Measurements from ENCODE around the gene NEGR1.

NEGR1 gene

GRCh38 chr1:72140222-72140621 lies 142.1 kb downstream of the NEGR1 start:
- no peak overlapping the region for H3K4me3 ChIP-seq (IDR thresholded peaks at IDR 0.05; ENCODE audit: insufficient read depth, low read depth, low read length)

GRCh38 chr1:72137656-72138055 lies 144.7 kb downstream of the NEGR1 start:
- no peak overlapping the region for H3K4me3 ChIP-seq (IDR thresholded peaks at IDR 0.05; ENCODE audit: insufficient read depth, low read depth, low read length)
- no peaks in the 10 kb centered on the region for H3K27me3 ChIP-seq (ENCODE audit: insufficient read depth, low read depth)
- no peaks in the 10 kb centered on the region for H3K79me2 ChIP-seq (ENCODE audit: insufficient read depth, low read depth)
- H3K4me1 ChIP-seq (ENCODE audit: low read depth, poor library complexity, severe bottlenecking) = no peaks in the 10 kb centered on the region
- H3K36me3 ChIP-seq (ENCODE audit: insufficient read depth) = no peaks in the 10 kb centered on the region
- H3K4me2 ChIP-seq = no peak overlapping the region
- no peak overlapping the region for H3K9ac ChIP-seq
- no peak for TF ChIP-seq CTCF (conservative IDR thresholded peaks at IDR 0.05; ENCODE audit: low read depth, low read length)
- H3K27ac ChIP-seq = no peak overlapping the region
- H4K20me1 ChIP-seq (ENCODE audit: insufficient read depth) = no peaks in the 10 kb centered on the region
- no peak overlapping the region for H2AFZ ChIP-seq (ENCODE audit: low read depth)

More at GRCh38 chr1:72140222-72140621, 142.1 kb downstream of the NEGR1 start:
- Histone ChIP-seq H3K79me2 (ENCODE audit: insufficient read depth, low read depth) (no peaks in the 10 kb centered on the region), H3K27ac (no peak overlapping the region), H3K4me2 (no peak overlapping the region), H4K20me1 (ENCODE audit: insufficient read depth) (no peaks in the 10 kb centered on the region), H3K36me3 (ENCODE audit: insufficient read depth) (no peaks in the 10 kb centered on the region), H2AFZ (ENCODE audit: low read depth) (no peak overlapping the region), H3K27me3 (ENCODE audit: insufficient read depth, low read depth) (no peaks in the 10 kb centered on the region), H3K9ac (no peak overlapping the region), H3K4me1 (ENCODE audit: low read depth, poor library complexity, severe bottlenecking) (no peaks in the 10 kb centered on the region)
- TF ChIP-seq CTCF (conservative IDR thresholded peaks at IDR 0.05; ENCODE audit: low read depth, low read length) = no peak

GRCh38 chr1:72129869-72130268 lies 152.5 kb downstream of the NEGR1 start:
- Histone ChIP-seq H3K79me2 (ENCODE audit: insufficient read depth, low read depth) (no peaks in the 10 kb centered on the region), H3K4me3 (IDR thresholded peaks at IDR 0.05; ENCODE audit: insufficient read depth, low read depth, low read length) (no peak overlapping the region), H3K4me1 (ENCODE audit: low read depth, poor library complexity, severe bottlenecking) (no peaks in the 10 kb centered on the region), H3K27me3 (ENCODE audit: insufficient read depth, low read depth) (no peaks in the 10 kb centered on the region), H4K20me1 (ENCODE audit: insufficient read depth) (no peaks in the 10 kb centered on the region), H3K36me3 (ENCODE audit: insufficient read depth) (no peaks in the 10 kb centered on the region), H3K27ac (no peak overlapping the region), H3K9ac (no peak overlapping the region), H2AFZ (ENCODE audit: low read depth) (no peak overlapping the region), H3K4me2 (no peak overlapping the region)
- no peak for TF ChIP-seq CTCF (conservative IDR thresholded peaks at IDR 0.05; ENCODE audit: low read depth, low read length)

GRCh38 chr1:72122099-72122880 lies 160.0 kb downstream of the NEGR1 start:
- H3K27me3 ChIP-seq (ENCODE audit: insufficient read depth, low read depth) = no peaks in the 10 kb centered on the region
- no peaks in the 10 kb centered on the region for H3K36me3 ChIP-seq (ENCODE audit: insufficient read depth)
- no peaks in the 10 kb centered on the region for H3K79me2 ChIP-seq (ENCODE audit: insufficient read depth, low read depth)
- no peak overlapping the region for H2AFZ ChIP-seq (ENCODE audit: low read depth)
- no peak overlapping the region for H3K4me3 ChIP-seq (IDR thresholded peaks at IDR 0.05; ENCODE audit: insufficient read depth, low read depth, low read length)
- no peaks in the 10 kb centered on the region for H4K20me1 ChIP-seq (ENCODE audit: insufficient read depth)
- no peak for TF ChIP-seq CTCF (conservative IDR thresholded peaks at IDR 0.05; ENCODE audit: low read depth, low read length)
- no peak overlapping the region for H3K4me2 ChIP-seq
- no peak overlapping the region for H3K9ac ChIP-seq
- H3K27ac ChIP-seq = no peak overlapping the region
- H3K4me1 ChIP-seq (ENCODE audit: low read depth, poor library complexity, severe bottlenecking) = no peaks in the 10 kb centered on the region

Measured in KMS-11 (cell line).